H1 (cell line): ENCODE data around the gene FOXO1. TPM values are rescaled to one million over a fixed set of nuclear protein-coding genes. Genes with fewer than 3 reads are reported as not detected.

Experiments
- CTCF ChIP-seq, 3 experiments: IDR thresholded peaks; 1 replicate in 2 of 3; 2 replicates in 1 of 3; pipeline versions ENCODE4 v1.5.1 to v1.6.1; 2011; ENCODE audit warnings: low read length in 3 of 3, mild to moderate bottlenecking in 3 of 3, inconsistent platforms in 2 of 3, low read depth in 1 of 3, moderate library complexity in 1 of 3; ENCODE audit not compliant: insufficient read depth in 1 of 3; ENCODE audit errors: control extremely low read depth in 1 of 3
- GTF2F1 ChIP-seq: IDR thresholded peaks from 2 replicates; pipeline ENCODE4 v1.6.1; 2012; ENCODE audit warnings: low read depth, low read length, improper control_type of control experiment, borderline replicate concordance
- KDM5A ChIP-seq: fragments of 200-600 bp; IDR thresholded peaks from 2 replicates; pipeline ENCODE4 v1.7.1; 2012; ENCODE audit warnings: mild to moderate bottlenecking, low read length, inconsistent platforms, mixed read lengths
- POLR2A ChIP-seq, 2 experiments: IDR thresholded peaks; 1 replicate in 1 of 2; 2 replicates in 1 of 2; pipeline ENCODE4 v1.6.1; 2011; ENCODE audit warnings: low read depth in 2 of 2, low read length in 2 of 2, mild to moderate bottlenecking in 2 of 2; ENCODE audit errors: control extremely low read depth in 1 of 2
- SAP30 ChIP-seq: fragments of 300-600 bp; sonication (generic); IDR thresholded peaks from 2 replicates; pipeline ENCODE4 v1.7.1; 2012; ENCODE audit warnings: low read length, moderate library complexity, mild to moderate bottlenecking, inconsistent platforms; ENCODE audit not compliant: insufficient read depth, insufficient replicate concordance
- SP1 ChIP-seq: IDR thresholded peaks from 2 replicates; pipeline ENCODE4 v1.6.1; 2011; ENCODE audit warnings: low read depth, low read length
- polyA plus RNA-seq, 7 experiments: library from polyadenylated mRNA; depleted of rRNA in 3 of 7; stranded (reverse) in 5 of 7; unstranded in 2 of 7; fragments of >200 nt in 5 of 7; fragments of 200-250 nt in 2 of 7; gene quantifications; 1 replicate in 5 of 7; 2 replicates in 1 of 7; 4 replicates in 1 of 7; pipeline versions ENCODE4 v1.2.1 to v1.2.3, GENCODE V29; 2011 to 2013; ENCODE audit warnings: missing spikeins in 2 of 7, mixed read lengths in 2 of 7
- total RNA-seq: library from RNA; stranded (reverse); fragmentation: NEBNext Ultra II Directional; extraction: Animal tissue kit (Norgen Biotek cat#: 25700); gene quantifications from 2 replicates; pipeline ENCODE4 v1.2.1, GENCODE V29; 2021

Gene FOXO1
- total and polyA plus RNA-seq, 2 of the 8 experiments (the other 6 are each of a cell fraction or from before 2014, with no cell fraction given) = 35.3 to 56.9 TPM

GRCh38 chr13:40624383-40624782, 42.1 kb downstream of the FOXO1 start (continued):
- TF ChIP-seq KDM5A (no peak), CTCF (IDR thresholded peaks at IDR 0.05; ENCODE audit: control extremely low read depth in 1 of 3, insufficient read depth in 1 of 3, low read depth in 1 of 3, low read length in 3 of 3) (no peak), SP1 (no peak), POLR2A (IDR thresholded peaks at IDR 0.05; ENCODE audit: control extremely low read depth in 1 of 2, low read depth in 2 of 2, low read length in 2 of 2) (no peak), SAP30 (no peak), GTF2F1 (no peak)
